Measurements from ENCODE around the gene ZNF396. TPM values are rescaled to one million over a fixed set of nuclear protein-coding genes. Genes with fewer than 3 reads are reported as not detected.

ZNF396 gene
- total and polyA plus RNA-seq, 8 donors = 2.4 to 3.9 (median 3.2) TPM

GRCh38 chr18:35418610-35419009 lies 41.5 kb upstream of the ZNF396 start:
- Histone ChIP-seq H3K27me3 (no peaks in the 10 kb centered on the region), H3K9me3 (peaks cover 0 to 21% of the 10 kb centered on the region in 2 donors), H3K36me3 (no peaks in the 10 kb centered on the region), H3K4me1 (peaks cover 0 to 4% of the 10 kb centered on the region in 2 donors), H3K27ac (no peak overlapping the region), H3K4me3 (no peak overlapping the region)
- no peak for ATAC-seq
- no peak for DNase-seq
- TF ChIP-seq CTCF (IDR thresholded peaks at IDR 0.05) = no peak
- intact Hi-C loops (cut with DNase I) = no loop called here

GRCh38 chr18:35417223-35417622 lies 40.1 kb upstream of the ZNF396 start:
- intact Hi-C loops (cut with DNase I) = no loop called here
- H3K27ac ChIP-seq = no peak overlapping the region
- ATAC-seq = no peak
- peaks cover 0 to 4% of the 10 kb centered on the region in 2 donors for H3K4me1 ChIP-seq
- H3K36me3 ChIP-seq = no peaks in the 10 kb centered on the region
- H3K9me3 ChIP-seq = peaks cover 0 to 21% of the 10 kb centered on the region in 2 donors
- H3K4me3 ChIP-seq = no peak overlapping the region
- TF ChIP-seq CTCF (IDR thresholded peaks at IDR 0.05) = no peak
- DNase-seq = no peak
- no peaks in the 10 kb centered on the region for H3K27me3 ChIP-seq

GRCh38 chr18:35415511-35416073 lies 38.5 kb upstream of the ZNF396 start:
- DNase-seq (no peak), ATAC-seq (peak; percentile 72)
- Histone ChIP-seq H3K36me3 (no peaks in the 10 kb centered on the region), H3K9me3 (peaks cover 0 to 21% of the 10 kb centered on the region in 2 donors), H3K27me3 (no peaks in the 10 kb centered on the region), H3K27ac (peak overlapping the region in 1 of 2 donors; percentile 20), H3K4me1 (peaks cover 0 to 4% of the 10 kb centered on the region in 2 donors), H3K4me3 (no peak overlapping the region)
- no peak for TF ChIP-seq CTCF (IDR thresholded peaks at IDR 0.05)
- intact Hi-C loops (cut with DNase I) = no loop called here

GRCh38 chr18:35413163-35413511 lies 36.0 kb upstream of the ZNF396 start:
- no peak for TF ChIP-seq CTCF (IDR thresholded peaks at IDR 0.05)
- Histone ChIP-seq H3K27me3 (no peaks in the 10 kb centered on the region), H3K9me3 (peaks cover 0 to 9% of the 10 kb centered on the region in 2 donors), H3K4me3 (no peak overlapping the region), H3K4me1 (peaks cover 0 to 11% of the 10 kb centered on the region in 2 donors), H3K27ac (no peak overlapping the region), H3K36me3 (no peaks in the 10 kb centered on the region)
- ATAC-seq (no peak), DNase-seq (no peak)
- intact Hi-C loops (cut with DNase I) = no loop called here

GRCh38 chr18:35411625-35412351 lies 34.7 kb upstream of the ZNF396 start:
- no peak for TF ChIP-seq CTCF (IDR thresholded peaks at IDR 0.05)
- H3K36me3 ChIP-seq = no peaks in the 10 kb centered on the region
- intact Hi-C loops (cut with DNase I) = no loop called here

More at GRCh38 chr18:35411625-35412351, 34.7 kb upstream of the ZNF396 start:
- Histone ChIP-seq H3K4me1 (peaks cover 0 to 17% of the 10 kb centered on the region in 2 donors), H3K4me3 (no peak overlapping the region), H3K27ac (no peak overlapping the region), H3K27me3 (no peaks in the 10 kb centered on the region), H3K9me3 (no peaks in the 10 kb centered on the region)
- no peak for ATAC-seq
- DNase-seq = no peak

All from left lung (tissue), 10 donors.